Neuronal stem cell (in vitro differentiated cells): Measurements from ENCODE around the gene MRC2.
"Not testable (repeated sequence)": the region's sequence is repeated elsewhere in the genome, so short reads cannot be mapped to it uniquely, and the experiment has no call there.

ENCODE experiments used
- DNase-seq: peaks from one replicate; pipeline ENCODE4 v3.0.0-alpha.2; 2013; ENCODE audit warnings: low spot score
- H2AFZ ChIP-seq: one replicate; pipeline ENCODE4 v1.6.1; 2013; ENCODE audit warnings: mild to moderate bottlenecking, low read length, inconsistent platforms
- H2AK5ac ChIP-seq: 2 replicates; pipeline ENCODE4 v1.6.1; 2013; ENCODE audit warnings: low read depth, mild to moderate bottlenecking, inconsistent platforms, low read length, moderate library complexity, mixed read lengths
- H2BK120ac ChIP-seq: 2 replicates; pipeline ENCODE4 v1.6.1; 2013; ENCODE audit warnings: low read depth, mild to moderate bottlenecking, inconsistent platforms, low read length, moderate library complexity, mixed read lengths
- H2BK12ac ChIP-seq: one replicate; pipeline ENCODE4 v1.6.1; 2013; ENCODE audit warnings: low read length, inconsistent platforms
- H2BK15ac ChIP-seq: 2 replicates; pipeline ENCODE4 v1.6.1; 2013; ENCODE audit warnings: mild to moderate bottlenecking, low read length, inconsistent platforms, mixed read lengths
- H2BK5ac ChIP-seq: one replicate; pipeline ENCODE4 v1.6.1; 2013; ENCODE audit warnings: inconsistent platforms, mild to moderate bottlenecking, low read length, moderate library complexity
- H3K14ac ChIP-seq: one replicate; pipeline ENCODE4 v1.6.1; 2013; ENCODE audit warnings: low read length, inconsistent platforms
- H3K18ac ChIP-seq: 2 replicates; pipeline ENCODE4 v1.6.1; 2013; ENCODE audit warnings: low read length, inconsistent platforms
- H3K23ac ChIP-seq: 2 replicates; pipeline ENCODE4 v1.6.1; 2013; ENCODE audit warnings: low read depth, mild to moderate bottlenecking, mixed read lengths, low read length, inconsistent platforms; ENCODE audit not compliant: poor library complexity
- H3K27ac ChIP-seq: replicated peaks from 3 replicates; pipeline ENCODE4 v1.5.1; 2013; ENCODE audit warnings: low read length, inconsistent platforms
- H3K27me3 ChIP-seq, 3 experiments: 2 replicates each; pipeline ENCODE4 v1.6.1; 2013; ENCODE audit warnings: low read length in 3 of 3, mild to moderate bottlenecking in 2 of 3, inconsistent platforms in 1 of 3, low read depth in 1 of 3, mixed read lengths in 1 of 3, moderate library complexity in 1 of 3; ENCODE audit not compliant: control insufficient read depth in 3 of 3, insufficient read depth in 3 of 3
- H3K36me3 ChIP-seq, 2 donors: replicated peaks in 1 of 2; 2 replicates each; pipeline ENCODE4 v1.6.1; 2013; ENCODE audit warnings: low read length in 2 of 2; ENCODE audit not compliant: control insufficient read depth in 2 of 2, insufficient read depth in 2 of 2
- H3K4ac ChIP-seq: 2 replicates; pipeline ENCODE4 v1.6.1; 2013; ENCODE audit warnings: inconsistent platforms, mild to moderate bottlenecking, low read length, moderate library complexity
- H3K4me1 ChIP-seq, 2 donors: 1 replicate in 1 of 2; 2 replicates in 1 of 2; pipeline ENCODE4 v1.6.1; 2013; ENCODE audit warnings: low read length in 2 of 2, low read depth in 1 of 2; ENCODE audit not compliant: control insufficient read depth in 2 of 2, insufficient read depth in 1 of 2
- H3K4me2 ChIP-seq: one replicate; pipeline ENCODE4 v1.6.1; 2013; ENCODE audit warnings: mild to moderate bottlenecking, low read length, inconsistent platforms; ENCODE audit not compliant: insufficient read depth, poor library complexity, severe bottlenecking
- H3K4me3 ChIP-seq, 2 donors: 2 replicates each; pipeline ENCODE4 v1.5.1; 2013; ENCODE audit warnings: low read length in 2 of 2, mild to moderate bottlenecking in 2 of 2, inconsistent platforms in 1 of 2, moderate library complexity in 1 of 2
- H3K79me1 ChIP-seq: one replicate; pipeline ENCODE4 v1.6.1; 2013; ENCODE audit warnings: low read depth, mild to moderate bottlenecking, inconsistent platforms, low read length, moderate library complexity
- H3K9ac ChIP-seq: one replicate; pipeline ENCODE4 v1.6.1; 2013; ENCODE audit warnings: mild to moderate bottlenecking, low read depth, low read length, inconsistent platforms; ENCODE audit not compliant: poor library complexity
- H3K9me3 ChIP-seq, 2 donors: replicated peaks in 1 of 2; 2 replicates each; pipeline versions ENCODE3 to v1.6.1; 2013; ENCODE audit warnings: low read length in 2 of 2, mild to moderate bottlenecking in 2 of 2, inconsistent platforms in 1 of 2, low read depth in 1 of 2, mixed read lengths in 1 of 2, moderate library complexity in 1 of 2; ENCODE audit not compliant: control insufficient read depth in 2 of 2, insufficient read depth in 1 of 2
- H4K8ac ChIP-seq: one replicate; pipeline ENCODE4 v1.6.1; 2013; ENCODE audit warnings: low read depth, mild to moderate bottlenecking, inconsistent platforms, low read length, moderate library complexity
- H4K91ac ChIP-seq: one replicate; pipeline ENCODE4 v1.6.1; 2013; ENCODE audit warnings: low read length, low read depth, mild to moderate bottlenecking, inconsistent platforms; ENCODE audit not compliant: poor library complexity
- WGBS, 2 donors: extraction: QIAGEN DNeasy Blood & Tissue Kit; methylation state at CpG; one replicate each; pipeline ENCODE4 v1.1.7; 2013; ENCODE audit warnings: missing lambda C conversion rate in 2 of 2, mixed read lengths in 1 of 2; ENCODE audit not compliant: insufficient read length in 2 of 2, insufficient replicate concordance in 1 of 2; ENCODE audit errors: extremely low coverage in 2 of 2; 5-methylcytosine and 5-hydroxymethylcytosine counted together

Gene MRC2

GRCh38 chr17:62591822-62592221 is 35.6 kb upstream of the MRC2 start:
- not testable (repeated sequence) for H3K27ac ChIP-seq, H2AK5ac ChIP-seq, H2BK120ac ChIP-seq, H3K79me1 ChIP-seq, H3K9ac ChIP-seq, H3K4me3 ChIP-seq, DNase-seq, H3K23ac ChIP-seq, H3K4ac ChIP-seq, H4K91ac ChIP-seq, H2BK15ac ChIP-seq, H3K4me1 ChIP-seq, H3K14ac ChIP-seq, H4K8ac ChIP-seq, H3K18ac ChIP-seq, H2AFZ ChIP-seq, H2BK5ac ChIP-seq, H3K27me3 ChIP-seq, H2BK12ac ChIP-seq, H3K4me2 ChIP-seq
- no CpG with 5 or more reads among the region's 11 CpGs for WGBS, 2 donors
- peaks cover 20 to 89% of the 10 kb centered on the region in 2 donors for H3K36me3 ChIP-seq
- peaks cover 8 to 24% of the 10 kb centered on the region in 2 donors for H3K9me3 ChIP-seq

- no peak overlapping the region for H3K27ac ChIP-seq
- no peak overlapping the region for H3K9ac ChIP-seq
- no peak overlapping the region for H2BK15ac ChIP-seq
- H4K91ac ChIP-seq = no peak overlapping the region
- H2AFZ ChIP-seq = no peak overlapping the region
- H2BK5ac ChIP-seq = no peak overlapping the region
- peaks cover 2% of the 10 kb centered on the region for H3K79me1 ChIP-seq
- no peaks in the 10 kb centered on the region for H3K27me3 ChIP-seq
- no peak overlapping the region for H3K4me2 ChIP-seq
- WGBS, 2 donors = no CpG with 5 or more reads among the region's 9 CpGs
- no peak for DNase-seq
- no peak overlapping the region for H3K14ac ChIP-seq
- H2AK5ac ChIP-seq = no peak overlapping the region
- H3K18ac ChIP-seq = no peak overlapping the region
- H3K23ac ChIP-seq = no peak overlapping the region
- no peak overlapping the region for H2BK12ac ChIP-seq
- no peak overlapping the region for H2BK120ac ChIP-seq
- H3K4ac ChIP-seq = no peak overlapping the region
- no peak overlapping the region for H4K8ac ChIP-seq
- peaks cover 8 to 31% of the 10 kb centered on the region in 2 donors for H3K9me3 ChIP-seq
- no peak overlapping the region for H3K4me3 ChIP-seq
- peaks cover 21 to 89% of the 10 kb centered on the region in 2 donors for H3K36me3 ChIP-seq
- no peaks in the 10 kb centered on the region for H3K4me1 ChIP-seq
These were observed 35.0 kb upstream of the MRC2 start for GRCh38 chr17:62592341-62593099.

- Histone ChIP-seq H2BK12ac (no peak overlapping the region), H3K27ac (no peak overlapping the region), H3K18ac (no peak overlapping the region), H2AFZ (no peak overlapping the region), H3K36me3 (peaks cover 23 to 89% of the 10 kb centered on the region in 2 donors), H3K9ac (no peak overlapping the region), H3K79me1 (peaks cover 2% of the 10 kb centered on the region), H3K9me3 (peaks cover 8 to 32% of the 10 kb centered on the region in 2 donors), H3K14ac (no peak overlapping the region), H4K91ac (no peak overlapping the region), H2BK5ac (no peak overlapping the region), H3K27me3 (no peaks in the 10 kb centered on the region), H2BK120ac (no peak overlapping the region), H3K4me1 (no peaks in the 10 kb centered on the region), H3K4me3 (no peak overlapping the region), H4K8ac (no peak overlapping the region), H2AK5ac (no peak overlapping the region), H3K23ac (no peak overlapping the region), H2BK15ac (no peak overlapping the region), H3K4ac (no peak overlapping the region), H3K4me2 (no peak overlapping the region)
- DNase-seq = no peak
- WGBS, 2 donors = no CpG with 5 or more reads among the region's 5 CpGs
These were observed 32.0 kb upstream of the MRC2 start for GRCh38 chr17:62595484-62595883.

GRCh38 chr17:62596662-62597061 is 30.8 kb upstream of the MRC2 start:
- H2BK15ac ChIP-seq = no peak overlapping the region
- H3K14ac ChIP-seq = no peak overlapping the region
- WGBS, 2 donors = no CpG with 5 or more reads among the region's 2 CpGs
- peaks cover 8 to 32% of the 10 kb centered on the region in 2 donors for H3K9me3 ChIP-seq
- no peak overlapping the region for H3K4me2 ChIP-seq
- DNase-seq = no peak
- H3K9ac ChIP-seq = no peak overlapping the region
- no peaks in the 10 kb centered on the region for H3K27me3 ChIP-seq
- peaks cover 25 to 91% of the 10 kb centered on the region in 2 donors for H3K36me3 ChIP-seq
- no peak overlapping the region for H3K4ac ChIP-seq
- H2AFZ ChIP-seq = no peak overlapping the region
- peaks cover 2% of the 10 kb centered on the region for H3K79me1 ChIP-seq
- no peak overlapping the region for H3K4me3 ChIP-seq
- H3K4me1 ChIP-seq = no peaks in the 10 kb centered on the region
- no peak overlapping the region for H2AK5ac ChIP-seq
- no peak overlapping the region for H3K23ac ChIP-seq
- H4K91ac ChIP-seq = no peak overlapping the region
- H2BK5ac ChIP-seq = no peak overlapping the region
- no peak overlapping the region for H2BK12ac ChIP-seq
- H4K8ac ChIP-seq = no peak overlapping the region
- H3K27ac ChIP-seq = no peak overlapping the region
- no peak overlapping the region for H2BK120ac ChIP-seq
- H3K18ac ChIP-seq = no peak overlapping the region
